RPMI8226 (cell line): ENCODE data around the gene FOXF1.

ENCODE experiments used
- DNase-seq: peaks from one replicate; pipeline ENCODE4 v3.0.0-alpha.2; 2015

FOXF1 gene

DNA sequence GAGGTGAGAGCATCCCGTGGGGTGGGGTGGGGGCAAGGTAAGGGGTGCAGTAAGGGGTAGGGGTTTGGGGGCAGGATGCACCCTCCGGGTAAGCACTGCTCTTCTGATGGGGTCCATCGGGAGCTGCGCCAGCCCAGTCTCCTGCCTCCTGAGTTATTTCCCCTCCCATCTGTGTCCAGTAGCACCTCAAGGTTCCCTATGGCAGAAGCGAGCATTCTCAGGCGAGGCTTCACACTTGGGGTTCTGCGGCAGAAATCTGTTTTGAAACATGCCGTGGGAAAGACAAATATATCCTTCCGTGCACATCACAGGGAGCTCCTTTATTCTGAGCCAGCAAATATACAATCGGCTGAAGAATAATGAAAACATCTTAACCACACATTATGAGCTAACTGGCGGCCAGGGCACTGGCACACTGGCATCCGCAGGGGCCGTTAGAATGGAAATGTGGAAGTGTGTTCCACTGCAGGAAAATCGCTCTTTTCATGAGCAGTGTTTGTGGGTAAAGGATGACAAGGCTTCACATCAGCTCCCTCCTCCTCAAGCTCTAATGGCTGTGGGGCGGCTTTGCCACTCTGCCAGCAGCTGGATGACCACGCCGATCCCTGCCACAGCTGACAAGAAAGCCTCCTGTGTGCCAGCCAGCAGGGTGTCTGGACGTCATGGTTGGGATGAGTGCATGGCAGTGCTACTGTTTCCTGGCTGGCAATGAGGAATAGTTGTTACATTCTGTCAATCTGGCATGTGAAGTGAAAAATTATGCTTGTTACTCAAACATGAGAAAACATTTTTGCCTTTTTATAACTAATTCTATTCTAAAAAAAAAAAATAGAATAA, 24.7 kb downstream of the FOXF1 start:
- DNase-seq, result no peak

DNA sequence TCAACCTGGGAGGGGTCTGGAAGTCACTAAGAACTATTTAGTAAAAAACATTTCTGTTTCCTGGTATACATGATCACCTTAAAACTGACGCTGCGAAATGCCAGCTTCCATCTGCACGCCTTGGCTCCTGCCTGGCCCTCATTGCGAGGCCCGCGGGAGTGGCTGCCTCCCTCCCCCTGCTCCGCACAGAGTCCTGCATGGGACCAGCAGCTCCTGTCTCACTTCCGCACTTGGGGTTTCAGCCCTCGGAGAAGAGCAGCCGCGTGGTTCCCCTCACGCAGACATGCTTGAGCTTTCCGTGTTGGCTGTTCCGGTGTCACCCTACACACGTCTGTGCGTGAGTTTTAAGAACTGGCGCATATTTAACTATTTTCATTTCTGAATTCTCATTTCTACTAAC, 26.3 kb downstream of the FOXF1 start:
- DNase-seq, result no peak

GRCh38 chr16:86537486-86537885, 27.2 kb downstream of the FOXF1 start:
- DNase-seq, result no peak

DNA sequence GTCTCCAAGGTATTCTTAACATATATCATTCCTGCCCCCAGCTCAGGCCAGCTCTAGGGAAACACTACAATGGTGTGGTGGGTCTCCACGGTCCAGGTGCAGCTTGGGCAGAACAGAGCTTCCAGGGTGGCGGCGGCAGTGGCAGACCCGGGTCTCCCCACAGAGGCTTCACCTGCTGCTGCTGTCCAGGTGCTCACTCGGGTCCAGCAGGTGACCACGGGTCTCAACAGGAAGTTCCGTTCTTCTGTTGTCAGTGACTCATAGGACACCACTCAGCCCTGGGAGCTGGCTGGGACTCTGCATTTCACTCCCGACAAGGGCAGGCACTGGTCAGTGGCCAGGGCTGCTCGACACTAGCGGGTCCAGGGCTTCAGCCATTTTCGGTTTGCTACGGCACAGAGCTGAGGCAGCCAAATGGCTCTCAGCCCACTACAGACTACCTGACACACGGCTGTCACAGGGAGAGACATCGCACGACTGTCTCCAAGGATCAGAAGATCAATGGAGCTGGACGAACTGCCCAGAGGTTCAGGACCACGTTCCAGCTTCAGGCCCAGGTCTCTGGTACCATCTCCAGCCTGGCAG, 28.0 kb downstream of the FOXF1 start:
- no peak for DNase-seq

GRCh38 chr16:86540894-86541293, 30.6 kb downstream of the FOXF1 start:
- DNase-seq, result no peak

DNA sequence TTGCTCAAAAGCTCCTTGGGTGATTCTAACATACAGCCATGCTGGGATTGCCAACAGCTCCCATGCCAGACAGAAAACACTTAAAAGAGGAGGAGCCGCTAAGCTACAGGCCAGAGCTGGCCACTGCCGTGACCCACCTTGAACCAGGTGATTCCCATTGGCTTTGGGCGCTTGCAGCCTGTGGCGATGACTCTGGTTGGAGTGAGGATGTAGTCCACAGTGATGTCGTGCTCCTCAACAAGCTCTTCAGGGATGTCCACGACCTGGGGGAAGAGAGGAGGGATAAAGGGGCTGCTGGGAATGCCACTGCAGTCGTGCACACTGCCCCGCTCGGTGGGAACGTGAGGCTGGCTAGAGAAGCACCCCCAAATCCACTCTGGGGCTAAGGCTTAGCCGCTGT, 31.2 kb downstream of the FOXF1 start:
- no peak for DNase-seq

DNA sequence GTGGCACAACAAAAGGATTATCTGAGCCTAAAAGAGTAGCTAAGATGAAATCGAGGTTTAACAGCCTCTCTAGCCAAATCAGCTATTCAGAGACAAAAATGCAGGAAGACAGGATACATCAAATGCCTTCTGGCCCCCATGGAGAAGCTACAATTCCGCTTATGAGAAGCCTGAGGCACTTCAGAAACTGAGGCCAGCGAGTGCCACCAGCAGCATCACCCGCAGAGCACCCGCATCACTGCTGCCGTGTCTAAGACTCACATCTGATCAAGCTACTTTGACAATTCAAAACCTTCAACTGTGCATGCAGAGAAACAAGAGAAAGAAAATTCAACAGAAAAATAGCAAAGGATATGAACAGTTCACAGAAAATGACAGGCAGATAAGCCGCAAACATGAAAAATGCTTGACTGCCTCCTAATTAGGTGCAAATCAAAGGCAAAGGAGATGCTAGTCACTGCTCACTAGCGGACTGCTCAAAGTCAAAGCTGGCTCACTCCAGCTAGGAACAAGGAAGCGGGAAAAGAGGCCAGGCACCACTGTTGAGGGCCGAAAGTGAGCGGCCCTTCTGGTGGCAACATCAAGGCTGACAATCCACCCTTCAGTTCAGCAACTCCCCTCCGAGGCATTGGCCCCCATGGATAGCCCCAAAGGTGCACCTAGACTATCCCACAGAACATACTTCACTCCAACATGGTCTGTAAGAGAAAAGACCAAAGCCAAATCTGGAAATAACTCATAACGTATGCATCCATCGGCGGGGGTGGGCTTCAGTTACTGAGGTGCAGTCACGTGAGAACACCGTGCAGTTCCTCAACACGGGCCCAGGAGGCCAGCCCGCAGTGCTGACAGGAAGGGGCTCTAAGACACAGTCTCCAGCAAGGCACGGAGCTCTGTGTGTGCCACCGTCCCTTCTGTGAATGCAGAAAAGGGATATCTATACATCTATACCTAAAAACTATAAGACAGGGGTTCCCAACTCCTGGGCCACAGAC, 32.7 kb downstream of the FOXF1 start:
- DNase-seq, result no peak

- no peak for DNase-seq
Measured at GRCh38 chr16:86545481-86545880, 35.2 kb downstream of the FOXF1 start.

- no peak for DNase-seq
Measured at GRCh38 chr16:86545954-86546637, 35.8 kb downstream of the FOXF1 start.

GRCh38 chr16:86546638-86547013, 36.3 kb downstream of the FOXF1 start:
- DNase-seq, result no peak

- DNase-seq, result no peak
Measured at GRCh38 chr16:86547286-86547685, 37.0 kb downstream of the FOXF1 start.

DNA sequence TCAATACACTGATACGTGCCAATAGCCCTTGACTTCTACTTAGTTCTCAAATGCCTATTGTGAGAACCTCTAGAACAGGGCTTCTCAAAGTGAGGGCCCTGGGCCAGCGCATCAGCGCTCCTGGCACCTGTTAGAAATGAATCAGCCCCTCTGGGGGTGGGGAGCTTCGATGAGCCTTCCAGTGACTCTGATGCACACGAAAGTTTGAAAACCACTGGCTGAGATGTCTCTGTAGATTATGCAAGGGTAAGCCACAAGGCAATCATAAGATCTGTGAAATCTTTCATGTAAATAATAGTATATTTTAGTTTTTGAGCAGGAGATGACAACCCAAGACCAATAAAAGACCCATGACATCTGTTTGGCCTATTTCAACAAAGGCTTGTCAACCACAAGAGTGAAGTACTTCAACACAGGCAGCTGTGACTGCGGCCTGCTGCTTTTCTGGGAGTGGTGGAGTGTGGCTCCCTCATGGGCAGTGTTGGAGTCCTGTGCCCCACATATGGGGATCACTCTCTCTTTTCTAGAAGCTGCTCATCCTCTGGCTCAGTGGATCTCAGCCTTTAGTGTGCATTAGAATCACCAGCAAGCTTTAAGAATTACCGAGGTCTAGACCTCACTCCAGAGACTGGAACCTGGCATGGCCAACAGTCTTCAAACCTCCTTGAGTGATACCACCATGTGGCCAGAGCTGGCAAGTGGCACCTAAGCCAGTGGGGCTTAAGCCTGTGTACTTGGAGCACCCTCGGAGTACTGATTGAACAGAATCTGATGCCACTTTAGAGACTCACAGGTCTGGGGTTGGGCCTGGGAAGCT, 39.0 kb downstream of the FOXF1 start:
- no peak for DNase-seq

GRCh38 chr16:86549893-86550190, 39.5 kb downstream of the FOXF1 start:
- DNase-seq, result no peak

- no peak for DNase-seq
Measured at GRCh38 chr16:86550281-86550680, 40.0 kb downstream of the FOXF1 start.

DNA sequence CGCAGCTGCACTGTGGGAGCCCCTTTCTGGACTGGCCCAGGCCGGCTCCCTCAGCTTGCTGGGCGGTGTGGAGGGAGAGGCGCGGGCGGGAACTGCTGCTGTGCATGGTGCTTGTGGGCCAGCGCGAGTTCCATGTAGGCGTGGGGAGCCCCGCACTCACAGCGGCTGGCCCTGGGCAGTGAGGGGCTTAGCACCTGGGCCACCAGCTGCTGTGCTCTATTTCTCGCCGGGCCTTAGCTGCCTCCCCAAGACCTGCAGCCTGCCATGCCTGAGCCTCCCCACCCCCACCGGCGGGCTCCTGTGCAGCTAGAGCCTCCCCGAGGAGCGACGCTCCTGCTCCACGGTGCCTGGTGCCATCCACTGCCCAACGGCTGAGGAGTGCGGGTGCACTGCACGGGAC, 43.0 kb downstream of the FOXF1 start:
- DNase-seq, result no peak

DNA sequence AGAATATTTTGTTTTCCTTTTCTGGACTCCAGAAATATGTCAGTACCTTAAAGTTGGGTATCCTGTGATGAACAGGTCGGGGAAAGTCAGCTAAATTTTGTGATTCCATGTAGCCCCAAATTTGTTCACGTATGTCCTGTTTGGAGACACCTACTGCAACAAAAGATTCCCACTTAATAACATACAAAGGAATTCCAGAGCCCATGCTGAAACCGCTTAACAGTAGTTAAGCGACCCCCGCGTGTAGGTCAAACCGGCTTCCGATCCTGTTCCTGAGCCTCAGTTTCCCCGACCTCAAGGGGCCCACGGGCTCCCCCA, 44.2 kb downstream of the FOXF1 start:
- no peak for DNase-seq

GRCh38 chr16:86554917-86555703, 44.8 kb downstream of the FOXF1 start, which contains the start of gene MTHFSD:
MTHFSD (minus strand) TSS chr16:86555235; CDS start chr16:86555184, 51 bp downstream.
- peak; percentile 88 for DNase-seq

GRCh38 chr16:86555704-86556075, 45.4 kb downstream of the FOXF1 start:
- DNase-seq, result no peak

DNA sequence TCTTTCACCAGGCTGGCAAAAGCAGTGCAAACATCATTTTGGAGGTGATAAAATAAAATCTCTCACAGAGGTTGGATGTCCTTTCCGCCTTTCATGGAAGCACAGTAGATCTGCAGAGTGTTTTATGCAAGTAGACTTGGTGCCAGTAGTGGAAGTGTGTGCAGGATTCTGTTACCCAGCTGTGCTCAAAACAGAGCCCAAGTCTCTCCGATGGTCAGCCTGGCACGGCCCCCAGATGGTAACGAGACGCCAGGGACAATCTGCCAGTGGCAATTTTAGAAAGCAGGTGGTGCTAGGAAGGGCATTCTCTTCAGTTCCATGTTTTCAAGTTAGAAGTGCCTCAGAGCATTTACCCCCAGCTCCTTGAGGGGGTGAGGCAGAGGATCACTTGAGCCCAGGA, 46.2 kb downstream of the FOXF1 start:
- DNase-seq, result no peak

DNA sequence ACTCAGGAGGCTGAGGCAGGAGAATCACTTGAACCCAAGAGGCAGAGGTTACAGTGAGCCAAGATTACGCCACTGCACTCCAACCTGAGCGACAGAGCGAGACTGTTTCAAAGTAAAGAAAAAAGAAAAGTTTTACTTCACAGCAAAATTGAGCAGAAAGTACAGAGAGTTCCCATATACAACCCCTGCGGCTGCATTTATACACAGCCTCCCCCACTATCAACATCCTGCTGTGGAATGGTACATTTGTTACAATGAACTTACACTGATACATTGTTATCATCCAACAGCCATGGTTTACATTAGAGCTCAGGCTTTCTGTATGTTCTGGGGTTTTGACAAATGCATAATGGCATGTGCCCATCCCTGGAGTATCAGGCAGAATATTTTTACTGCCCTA, 47.3 kb downstream of the FOXF1 start:
- DNase-seq, result no peak
